ENCODE results near the gene STAG2.
"Not testable (repeated sequence)": the region's sequence is repeated elsewhere in the genome, so short reads cannot be mapped to it uniquely, and the experiment has no call there.

STAG2 gene

DNA sequence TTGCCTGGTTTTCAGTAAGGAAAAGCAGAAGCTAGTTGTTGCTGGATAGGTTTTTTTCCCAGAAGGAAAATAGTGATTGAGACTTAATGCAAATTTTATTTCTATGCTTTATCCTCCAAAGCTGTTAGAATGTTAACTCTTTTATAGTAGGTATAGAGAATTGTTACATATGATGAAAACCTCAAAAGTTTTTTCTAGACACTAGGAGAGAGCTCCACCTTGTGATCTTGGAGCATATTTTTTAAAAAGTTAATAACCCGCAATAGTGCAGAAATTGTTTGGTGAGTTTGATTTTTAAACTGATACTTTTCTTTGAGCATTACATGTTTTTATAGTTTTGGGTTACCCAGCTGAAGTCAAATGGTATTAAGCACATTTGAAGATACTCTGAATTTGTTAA lies 56.5 kb downstream of the STAG2 start:
- TF ChIP-seq SPI1 (IDR thresholded peaks at IDR 0.05; ENCODE audit: low read depth, low read length) (no peak), POLR2A (IDR thresholded peaks at IDR 0.05; ENCODE audit: low read depth, low read length) (no peak)
- no peak for DNase-seq (ENCODE audit: insufficient read length, low spot score)
- no peak for FAIRE-seq

DNA sequence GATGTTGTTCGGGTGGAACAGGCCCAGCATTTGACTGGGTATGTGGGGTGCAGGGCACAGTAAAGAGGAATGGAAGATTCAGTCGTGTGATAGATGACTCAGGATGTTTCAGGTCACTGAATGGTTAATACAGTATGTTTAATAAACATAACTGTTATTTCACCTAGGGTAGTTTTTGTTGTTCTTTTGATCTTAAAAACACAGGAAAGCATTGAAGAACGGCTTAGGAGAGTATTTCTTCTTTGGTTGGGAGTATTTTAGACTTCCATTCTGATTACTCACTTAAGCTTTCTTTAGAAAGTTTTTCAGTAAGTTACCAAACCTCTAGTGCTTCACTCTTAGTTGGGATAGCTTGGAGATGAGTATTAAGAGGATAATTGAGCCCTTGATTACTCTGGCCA lies 62.3 kb downstream of the STAG2 start:
- FAIRE-seq: peak; percentile 69
- TF ChIP-seq TAF1 (IDR thresholded peaks at IDR 0.05; ENCODE audit: low read depth, low read length): no peak
- no peak for TF ChIP-seq POU2F2 (IDR thresholded peaks at IDR 0.05; ENCODE audit: low read depth, low read length)
- no peak for TF ChIP-seq POLR2AphosphoS5 (IDR thresholded peaks at IDR 0.05; ENCODE audit: low read depth, low read length)
- TF ChIP-seq SPI1 (IDR thresholded peaks at IDR 0.05; ENCODE audit: low read depth, low read length): no peak
- no peak for TF ChIP-seq PAX5 (IDR thresholded peaks at IDR 0.05; ENCODE audit: insufficient read depth, low read length, severe bottlenecking)
- TF ChIP-seq POLR2A (IDR thresholded peaks at IDR 0.05; ENCODE audit: low read depth, low read length): no peak
- no peak for DNase-seq (ENCODE audit: insufficient read length, low spot score)

DNA sequence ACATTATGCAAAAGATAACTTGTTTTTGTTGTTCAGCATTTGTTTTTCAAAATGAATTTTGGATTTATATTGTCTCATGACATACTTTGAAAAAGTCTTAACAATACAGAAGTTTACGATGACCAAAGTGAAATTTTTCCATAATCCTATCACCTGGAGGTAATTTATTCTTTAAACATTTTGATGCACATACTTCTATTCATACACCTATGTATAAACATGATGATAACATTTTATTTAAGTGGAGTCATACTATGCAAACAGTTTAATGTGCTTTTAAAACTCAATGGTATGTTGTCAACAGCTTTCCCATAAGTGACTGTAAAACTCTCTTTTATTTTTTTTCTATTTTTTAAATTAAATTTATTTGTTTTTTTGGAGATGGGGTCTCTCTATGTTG lies 65.0 kb downstream of the STAG2 start:
- FAIRE-seq (peak; percentile 78), DNase-seq (ENCODE audit: insufficient read length, low spot score) (no peak)
- TF ChIP-seq TAF1 (IDR thresholded peaks at IDR 0.05; ENCODE audit: low read depth, low read length) (no peak), POLR2A (IDR thresholded peaks at IDR 0.05; ENCODE audit: low read depth, low read length) (no peak), POU2F2 (IDR thresholded peaks at IDR 0.05; ENCODE audit: low read depth, low read length) (no peak), SPI1 (IDR thresholded peaks at IDR 0.05; ENCODE audit: low read depth, low read length) (no peak), POLR2AphosphoS5 (IDR thresholded peaks at IDR 0.05; ENCODE audit: low read depth, low read length) (no peak), PAX5 (IDR thresholded peaks at IDR 0.05; ENCODE audit: insufficient read depth, low read length, severe bottlenecking) (no peak)

DNA sequence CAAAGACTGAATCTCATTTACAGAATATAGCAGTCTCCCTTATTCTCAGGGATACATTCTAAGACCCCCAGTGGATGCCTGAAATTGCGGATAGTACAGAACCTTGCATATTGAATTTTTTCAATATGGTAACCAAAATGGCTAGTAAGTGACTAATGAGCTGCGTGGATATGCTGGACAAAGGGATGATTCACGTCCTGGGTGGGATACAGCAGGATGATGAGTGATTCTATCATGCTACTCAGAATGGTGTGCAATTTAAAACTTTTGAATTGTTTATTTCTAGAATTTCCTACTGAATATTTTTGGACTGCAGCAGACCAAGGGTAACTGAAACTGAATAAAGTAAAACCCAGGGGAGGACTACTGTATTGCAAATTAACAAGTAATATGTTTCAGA lies 66.7 kb downstream of the STAG2 start:
- TF ChIP-seq SPI1 (IDR thresholded peaks at IDR 0.05; ENCODE audit: low read depth, low read length): no peak
- DNase-seq (ENCODE audit: insufficient read length, low spot score) (no peak), FAIRE-seq (peak; percentile 90)

DNA sequence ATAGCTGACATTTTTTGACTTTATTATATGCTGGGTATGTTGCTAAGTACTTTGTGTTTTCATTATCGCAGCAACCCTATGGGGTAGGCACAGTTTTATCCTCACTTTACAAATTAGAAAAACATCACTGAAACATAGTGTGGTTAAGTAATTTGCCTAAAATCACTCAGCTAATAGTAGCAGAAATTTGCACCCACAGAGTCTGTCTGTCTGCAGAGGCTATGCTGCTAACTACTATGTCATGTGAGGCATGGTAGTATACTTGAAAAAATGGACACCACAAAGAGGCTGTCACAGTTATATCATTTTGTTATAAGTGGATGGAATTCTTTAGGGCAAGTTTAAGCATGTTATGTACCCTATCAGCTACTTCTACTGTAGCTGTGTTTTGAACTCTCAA lies 69.0 kb downstream of the STAG2 start:
- DNase-seq (ENCODE audit: insufficient read length, low spot score) (no peak), FAIRE-seq (peak; percentile 92)
- TF ChIP-seq POLR2AphosphoS5 (IDR thresholded peaks at IDR 0.05; ENCODE audit: low read depth, low read length) (no peak), PAX5 (IDR thresholded peaks at IDR 0.05; ENCODE audit: insufficient read depth, low read length, severe bottlenecking) (no peak), TAF1 (IDR thresholded peaks at IDR 0.05; ENCODE audit: low read depth, low read length) (no peak), SPI1 (IDR thresholded peaks at IDR 0.05; ENCODE audit: low read depth, low read length) (no peak), POLR2A (IDR thresholded peaks at IDR 0.05; ENCODE audit: low read depth, low read length) (no peak), POU2F2 (IDR thresholded peaks at IDR 0.05; ENCODE audit: low read depth, low read length) (no peak)

DNA sequence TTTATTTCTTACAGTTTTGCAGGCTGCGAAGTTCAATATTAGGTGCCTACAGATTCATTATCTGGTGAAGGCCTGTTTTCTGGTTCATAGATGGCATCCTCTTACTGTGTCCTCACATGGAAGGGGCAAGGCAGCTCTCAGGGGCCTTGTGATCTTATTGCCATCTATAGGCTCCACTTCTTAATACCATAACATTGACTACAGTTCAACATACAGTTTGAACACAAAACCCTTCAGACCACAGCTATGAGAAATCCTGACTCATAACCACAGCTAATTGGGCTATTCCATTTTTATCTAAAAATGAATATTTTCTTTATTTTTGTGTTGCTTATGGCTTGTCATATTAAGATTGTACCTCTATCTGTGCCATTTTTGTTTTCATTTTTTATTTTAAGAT lies 72.3 kb downstream of the STAG2 start:
- no peak for TF ChIP-seq POLR2AphosphoS5 (IDR thresholded peaks at IDR 0.05; ENCODE audit: low read depth, low read length)
- TF ChIP-seq POLR2A (IDR thresholded peaks at IDR 0.05; ENCODE audit: low read depth, low read length): no peak
- TF ChIP-seq PAX5 (IDR thresholded peaks at IDR 0.05; ENCODE audit: insufficient read depth, low read length, severe bottlenecking): no peak
- TF ChIP-seq POU2F2 (IDR thresholded peaks at IDR 0.05; ENCODE audit: low read depth, low read length): no peak
- TF ChIP-seq TAF1 (IDR thresholded peaks at IDR 0.05; ENCODE audit: low read depth, low read length): no peak
- TF ChIP-seq SPI1 (IDR thresholded peaks at IDR 0.05; ENCODE audit: low read depth, low read length): no peak
- FAIRE-seq (peak; percentile 74), DNase-seq (ENCODE audit: insufficient read length, low spot score) (no peak)

DNA sequence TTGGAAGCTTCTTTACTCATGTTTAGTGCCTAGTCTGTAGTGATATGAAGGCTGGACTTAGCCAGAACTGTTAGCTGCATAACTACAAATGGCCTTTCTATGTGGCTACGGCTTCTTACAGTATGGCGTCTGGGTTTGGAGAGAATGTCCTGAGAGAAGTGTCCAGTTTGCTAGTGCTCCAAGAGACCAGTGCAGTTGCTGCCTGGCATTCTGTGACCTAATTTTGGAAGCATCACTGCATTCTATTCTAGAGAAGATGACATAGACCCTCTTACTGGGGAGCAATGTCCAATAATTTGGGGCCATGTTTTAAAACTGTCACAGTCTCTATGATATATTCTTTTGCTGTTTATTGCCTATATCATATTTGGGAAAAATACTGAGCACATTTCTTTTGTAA lies 74.2 kb downstream of the STAG2 start:
- FAIRE-seq: no peak
- DNase-seq (ENCODE audit: insufficient read length, low spot score): no peak
- TF ChIP-seq POLR2AphosphoS5 (IDR thresholded peaks at IDR 0.05; ENCODE audit: low read depth, low read length) (no peak), TAF1 (IDR thresholded peaks at IDR 0.05; ENCODE audit: low read depth, low read length) (no peak), POLR2A (IDR thresholded peaks at IDR 0.05; ENCODE audit: low read depth, low read length) (no peak), SPI1 (IDR thresholded peaks at IDR 0.05; ENCODE audit: low read depth, low read length) (no peak), PAX5 (IDR thresholded peaks at IDR 0.05; ENCODE audit: insufficient read depth, low read length, severe bottlenecking) (no peak), POU2F2 (IDR thresholded peaks at IDR 0.05; ENCODE audit: low read depth, low read length) (no peak)

DNA sequence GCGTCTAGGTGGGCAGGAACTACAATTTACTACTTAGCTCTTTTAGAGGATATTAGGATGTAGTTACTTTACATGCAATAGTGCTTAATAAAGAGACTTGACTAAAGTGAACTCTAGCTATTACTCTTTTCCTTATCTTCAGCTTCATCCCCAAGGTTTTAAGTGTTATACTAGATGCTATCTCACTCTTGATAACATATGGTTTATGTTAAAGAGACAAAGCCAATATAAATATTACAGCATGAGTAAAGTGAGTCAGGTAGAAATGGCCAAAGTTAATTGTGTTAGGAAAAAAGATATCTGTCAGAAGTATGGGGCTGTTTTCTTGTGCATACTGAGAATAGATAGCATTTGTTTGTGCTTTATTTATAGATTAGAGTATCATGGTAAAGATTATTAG lies 80.5 kb downstream of the STAG2 start:
- DNase-seq (ENCODE audit: insufficient read length, low spot score) (no peak), FAIRE-seq (no peak)
- TF ChIP-seq POU2F2 (IDR thresholded peaks at IDR 0.05; ENCODE audit: low read depth, low read length): no peak
- TF ChIP-seq POLR2AphosphoS5 (IDR thresholded peaks at IDR 0.05; ENCODE audit: low read depth, low read length): no peak
- no peak for TF ChIP-seq PAX5 (IDR thresholded peaks at IDR 0.05; ENCODE audit: insufficient read depth, low read length, severe bottlenecking)
- no peak for TF ChIP-seq SPI1 (IDR thresholded peaks at IDR 0.05; ENCODE audit: low read depth, low read length)
- TF ChIP-seq POLR2A (IDR thresholded peaks at IDR 0.05; ENCODE audit: low read depth, low read length): no peak
- TF ChIP-seq TAF1 (IDR thresholded peaks at IDR 0.05; ENCODE audit: low read depth, low read length): no peak

DNA sequence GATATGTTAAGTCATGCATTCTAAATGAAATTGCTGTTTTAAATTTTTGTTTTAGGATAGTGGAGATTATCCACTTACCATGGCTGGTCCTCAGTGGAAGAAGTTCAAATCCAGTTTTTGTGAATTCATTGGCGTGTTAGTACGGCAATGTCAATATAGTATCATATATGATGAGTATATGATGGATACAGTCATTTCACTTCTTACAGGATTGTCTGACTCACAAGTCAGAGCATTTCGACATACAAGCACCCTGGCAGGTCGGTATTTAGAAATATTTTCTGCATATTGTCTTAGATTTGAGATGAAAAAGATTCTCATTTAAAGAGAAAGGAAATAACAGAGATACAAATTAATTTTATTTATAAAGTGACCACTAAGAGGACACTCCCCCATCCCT lies 83.6 kb downstream of the STAG2 start:
- TF ChIP-seq POU2F2 (IDR thresholded peaks at IDR 0.05; ENCODE audit: low read depth, low read length) (no peak), SPI1 (IDR thresholded peaks at IDR 0.05; ENCODE audit: low read depth, low read length) (no peak), PAX5 (IDR thresholded peaks at IDR 0.05; ENCODE audit: insufficient read depth, low read length, severe bottlenecking) (no peak), POLR2AphosphoS5 (IDR thresholded peaks at IDR 0.05; ENCODE audit: low read depth, low read length) (no peak), TAF1 (IDR thresholded peaks at IDR 0.05; ENCODE audit: low read depth, low read length) (no peak), POLR2A (IDR thresholded peaks at IDR 0.05; ENCODE audit: low read depth, low read length) (no peak)
- no peak for FAIRE-seq
- DNase-seq (ENCODE audit: insufficient read length, low spot score): no peak

DNA sequence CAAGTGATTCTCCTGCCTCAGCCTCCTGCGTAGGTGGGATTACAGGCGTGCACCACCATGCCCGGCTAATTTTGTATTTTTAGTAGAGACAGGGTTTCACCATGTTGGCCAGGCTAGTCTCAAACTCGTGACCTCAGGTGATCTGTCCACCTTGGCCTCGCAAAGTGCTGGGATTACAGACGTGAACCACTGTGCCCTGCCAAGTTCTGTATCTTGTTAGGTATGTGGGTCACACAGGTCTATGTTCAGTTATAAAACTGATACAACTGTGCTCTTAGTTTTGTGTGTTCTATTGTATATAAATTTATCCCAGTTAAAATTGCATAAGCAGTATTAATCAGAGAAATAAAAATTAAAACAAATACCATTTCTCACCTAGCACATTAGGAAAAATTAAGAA lies 122.9 kb downstream of the STAG2 start:
- not testable (repeated sequence) for FAIRE-seq; DNase-seq (ENCODE audit: insufficient read length, low spot score)

DNA sequence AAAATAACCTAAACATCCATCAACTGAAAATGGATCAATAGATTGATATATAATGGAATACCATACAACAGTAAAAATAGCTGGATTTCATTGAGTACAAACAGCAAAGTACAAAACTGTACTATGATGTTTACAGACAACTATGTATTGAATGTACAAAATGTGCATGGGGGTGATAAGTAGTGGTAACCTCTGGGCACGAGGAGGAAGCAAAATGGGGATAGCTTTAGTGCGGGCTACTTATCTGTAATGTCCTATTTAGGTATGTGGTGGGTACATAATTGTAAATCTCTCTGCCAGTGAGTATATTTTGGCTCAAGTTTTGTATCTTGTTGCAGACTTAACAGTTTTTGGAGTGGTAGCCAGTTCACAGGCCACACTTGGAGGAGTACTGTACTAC lies 123.6 kb downstream of the STAG2 start:
- no peak for DNase-seq (ENCODE audit: insufficient read length, low spot score)
- TF ChIP-seq SPI1 (IDR thresholded peaks at IDR 0.05; ENCODE audit: low read depth, low read length) (no peak), PAX5 (IDR thresholded peaks at IDR 0.05; ENCODE audit: insufficient read depth, low read length, severe bottlenecking) (no peak), POU2F2 (IDR thresholded peaks at IDR 0.05; ENCODE audit: low read depth, low read length) (no peak), TAF1 (IDR thresholded peaks at IDR 0.05; ENCODE audit: low read depth, low read length) (no peak), POLR2A (IDR thresholded peaks at IDR 0.05; ENCODE audit: low read depth, low read length) (no peak), POLR2AphosphoS5 (IDR thresholded peaks at IDR 0.05; ENCODE audit: low read depth, low read length) (no peak)
- FAIRE-seq: no peak

Measured in GM12891 (cell line).